Type B pancreatic cell (in vitro differentiated cells): Measurements from ENCODE around the gene NODAL. TPM values are rescaled to one million over a fixed set of nuclear protein-coding genes. Genes with fewer than 3 reads are reported as not detected.

Source experiments
- DNase-seq: peaks from one replicate; pipeline ENCODE4 v3.0.0; 2021; ENCODE audit warnings: mixed read lengths; ENCODE audit not compliant: unreplicated experiment; ENCODE audit errors: extremely low spot score
- H3K27ac Mint-ChIP-seq: 2 replicates; pipeline ENCODE4 v1.8.0; 2021; ENCODE audit warnings: mild to moderate bottlenecking, mixed read lengths
- H3K27me3 Mint-ChIP-seq: 2 replicates; pipeline ENCODE4 v1.8.0; 2021; ENCODE audit warnings: mixed read lengths
- H3K36me3 Mint-ChIP-seq: 2 replicates; pipeline ENCODE4 v1.8.0; 2021; ENCODE audit warnings: mixed read lengths
- H3K4me1 Mint-ChIP-seq: one replicate; pipeline ENCODE4 v1.8.0; 2021; ENCODE audit warnings: mixed read lengths; ENCODE audit not compliant: unreplicated experiment
- H3K4me3 Mint-ChIP-seq: 2 replicates; pipeline ENCODE4 v1.8.0; 2021; ENCODE audit warnings: mild to moderate bottlenecking, mixed read lengths
- H3K9me3 Mint-ChIP-seq: 2 replicates; pipeline ENCODE4 v1.8.0; 2021; ENCODE audit warnings: mixed read lengths
- CTCF ChIP-seq: fragments of 200-600 bp; sonication (generic); conservative IDR thresholded peaks from 2 replicates; pipeline ENCODE4 v1.5.0; 2021; ENCODE audit warnings: antibody characterized with exemption, mild to moderate bottlenecking
- total RNA-seq: library from RNA; stranded (reverse); gene quantifications from 2 replicates; pipeline ENCODE4 v1.2.1, GENCODE V29; 2021; ENCODE audit warnings: low replicate concordance

The NODAL gene
- total RNA-seq, 1 donor from 2014 or later: not detected

DNA sequence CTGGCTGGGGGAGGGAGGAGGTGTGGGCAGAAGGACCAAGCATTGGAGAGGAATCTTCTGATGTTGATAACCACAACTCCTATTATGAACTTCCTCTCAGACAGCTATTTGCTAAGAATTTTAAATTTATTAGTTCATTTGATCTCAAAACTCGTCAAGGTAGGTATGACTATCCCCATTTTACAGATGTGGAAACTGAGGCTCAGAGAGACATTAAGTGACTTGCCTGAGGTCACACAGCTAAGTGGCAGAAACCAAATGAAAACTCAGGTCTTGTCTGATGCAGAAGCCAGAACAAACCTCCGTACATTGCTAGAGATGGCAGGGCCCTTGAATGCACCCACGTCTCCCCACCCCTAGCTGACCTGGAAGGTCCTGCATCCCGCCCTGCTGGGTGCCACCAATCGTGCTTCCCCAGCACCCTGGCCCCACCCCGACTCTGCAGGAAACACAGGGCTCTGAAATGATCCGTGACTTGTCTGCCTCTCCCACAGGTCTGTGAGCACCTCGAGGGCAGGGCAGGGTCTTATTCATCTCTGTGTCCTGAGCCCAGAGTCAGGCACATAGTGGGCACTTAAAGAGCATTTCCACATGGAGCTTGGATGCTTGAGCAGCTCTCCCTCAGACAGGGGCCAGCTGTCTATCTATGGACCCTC lies 31.4 kb upstream of the NODAL start:
- TF ChIP-seq CTCF: no peak
- no peaks in the 10 kb centered on the region for H3K9me3 Mint-ChIP-seq
- peaks cover 17% of the 10 kb centered on the region for H3K4me1 Mint-ChIP-seq
- no peaks in the 10 kb centered on the region for H3K36me3 Mint-ChIP-seq
- no peak overlapping the region for H3K4me3 Mint-ChIP-seq
- peaks cover 31% of the 10 kb centered on the region for H3K27me3 Mint-ChIP-seq
- DNase-seq: no peak
- H3K27ac Mint-ChIP-seq: no peak overlapping the region

GRCh38 chr10:70466951-70467350 lies 25.5 kb upstream of the NODAL start:
- Mint-ChIP-seq H3K4me1 (peaks cover 5% of the 10 kb centered on the region), H3K27me3 (peaks cover 23% of the 10 kb centered on the region), H3K36me3 (no peaks in the 10 kb centered on the region), H3K4me3 (no peak overlapping the region), H3K9me3 (no peaks in the 10 kb centered on the region), H3K27ac (no peak overlapping the region)
- no peak for TF ChIP-seq CTCF
- no peak for DNase-seq

GRCh38 chr10:70465832-70466231 lies 24.4 kb upstream of the NODAL start:
- no peak for DNase-seq
- H3K27me3 Mint-ChIP-seq: peaks cover 29% of the 10 kb centered on the region
- H3K4me3 Mint-ChIP-seq: no peak overlapping the region
- H3K9me3 Mint-ChIP-seq: no peaks in the 10 kb centered on the region
- no peak for TF ChIP-seq CTCF
- H3K27ac Mint-ChIP-seq: no peak overlapping the region
- peaks cover 11% of the 10 kb centered on the region for H3K4me1 Mint-ChIP-seq
- no peaks in the 10 kb centered on the region for H3K36me3 Mint-ChIP-seq

- H3K36me3 Mint-ChIP-seq: no peaks in the 10 kb centered on the region
- TF ChIP-seq CTCF: no peak
- no peak for DNase-seq
- no peak overlapping the region for H3K27ac Mint-ChIP-seq
- peaks cover 32% of the 10 kb centered on the region for H3K27me3 Mint-ChIP-seq
- H3K4me1 Mint-ChIP-seq: peaks cover 11% of the 10 kb centered on the region
- H3K4me3 Mint-ChIP-seq: no peak overlapping the region
- H3K9me3 Mint-ChIP-seq: no peaks in the 10 kb centered on the region
These were observed 23.8 kb upstream of the NODAL start for GRCh38 chr10:70465278-70465677.

DNA sequence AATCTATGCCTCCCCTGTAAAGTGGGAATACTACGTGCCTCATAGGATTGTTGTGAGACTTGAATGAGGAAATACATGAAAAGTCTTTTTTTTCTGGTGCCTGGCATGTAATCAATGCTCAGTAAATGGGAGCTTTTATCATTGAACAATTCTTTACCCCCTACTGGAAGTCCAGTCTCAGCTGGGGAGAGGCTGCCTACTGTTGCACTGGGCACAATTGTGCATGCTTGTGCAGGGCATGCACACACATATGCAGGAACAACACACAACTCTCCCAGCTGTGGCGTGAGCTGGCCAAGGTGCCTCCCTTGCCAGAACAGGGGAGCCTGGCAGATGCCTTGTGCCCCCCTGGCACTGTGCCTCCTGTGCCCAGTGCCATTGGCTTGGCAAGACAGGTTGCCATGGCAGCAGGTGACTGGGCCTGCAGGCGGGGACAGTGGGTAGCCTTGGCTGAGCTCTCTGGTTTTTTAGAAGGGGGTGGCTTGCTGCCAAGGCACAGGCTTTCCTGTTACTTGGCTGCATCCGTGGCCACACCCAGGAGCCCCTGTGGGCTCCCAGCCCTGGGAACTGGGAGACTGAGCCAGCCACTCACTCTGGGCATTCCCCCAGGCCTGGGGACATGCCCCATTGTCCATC lies 21.0 kb upstream of the NODAL start:
- no peak for DNase-seq
- peaks cover 48% of the 10 kb centered on the region for H3K27me3 Mint-ChIP-seq

More for the DNA sequence above, 21.0 kb upstream of the NODAL start:
- Mint-ChIP-seq H3K9me3 (no peaks in the 10 kb centered on the region), H3K27ac (no peak overlapping the region), H3K4me1 (peaks cover 10% of the 10 kb centered on the region), H3K36me3 (no peaks in the 10 kb centered on the region), H3K4me3 (no peak overlapping the region)
- no peak for TF ChIP-seq CTCF
